Measurements from ENCODE around the gene NUP35.
"Not testable (repeated sequence)": the region's sequence is repeated elsewhere in the genome, so short reads cannot be mapped to it uniquely, and the experiment has no call there.

NUP35 gene

GRCh38 chr2:183123117-183123958 is 905 bp upstream of the NUP35 start:
- Mint-ChIP-seq H3K4me1 (peaks cover 34% of the 10 kb centered on the region), H3K9me3 (no peaks in the 10 kb centered on the region), H3K27me3 (peaks cover 8% of the 10 kb centered on the region), H3K4me3 (peak overlapping the region; percentile 97), H3K27ac (peak overlapping the region; percentile 99), H3K36me3 (peaks cover 2% of the 10 kb centered on the region)

DNA sequence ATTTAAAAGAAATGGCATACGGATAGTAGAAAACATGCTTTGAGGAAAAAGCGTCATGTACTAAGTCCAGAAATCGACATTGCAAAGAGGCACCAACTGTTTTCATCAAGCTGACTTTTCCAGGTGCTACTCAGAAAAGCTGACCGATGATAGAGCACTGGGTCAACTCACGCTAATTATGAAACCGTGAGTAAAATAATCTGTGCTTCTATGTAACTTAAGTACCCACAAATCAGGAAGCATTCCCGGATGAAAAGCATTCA is 353 bp upstream of the NUP35 start:
- Mint-ChIP-seq H3K4me3 (peak overlapping the region; percentile 97), H3K27me3 (peaks cover 6% of the 10 kb centered on the region), H3K4me1 (peaks cover 39% of the 10 kb centered on the region), H3K9me3 (no peaks in the 10 kb centered on the region), H3K27ac (peak overlapping the region; percentile 99), H3K36me3 (peaks cover 4% of the 10 kb centered on the region)

- peaks cover 45% of the 10 kb centered on the region for H3K4me1 Mint-ChIP-seq
- peaks cover 8% of the 10 kb centered on the region for H3K36me3 Mint-ChIP-seq
- no peaks in the 10 kb centered on the region for H3K9me3 Mint-ChIP-seq
- H3K4me3 Mint-ChIP-seq: peak overlapping the region; percentile 97
- peak overlapping the region; percentile 99 for H3K27ac Mint-ChIP-seq
- peaks cover 6% of the 10 kb centered on the region for H3K27me3 Mint-ChIP-seq
Observed at GRCh38 chr2:183124957-183125255, 663 bp downstream of the NUP35 start.

DNA sequence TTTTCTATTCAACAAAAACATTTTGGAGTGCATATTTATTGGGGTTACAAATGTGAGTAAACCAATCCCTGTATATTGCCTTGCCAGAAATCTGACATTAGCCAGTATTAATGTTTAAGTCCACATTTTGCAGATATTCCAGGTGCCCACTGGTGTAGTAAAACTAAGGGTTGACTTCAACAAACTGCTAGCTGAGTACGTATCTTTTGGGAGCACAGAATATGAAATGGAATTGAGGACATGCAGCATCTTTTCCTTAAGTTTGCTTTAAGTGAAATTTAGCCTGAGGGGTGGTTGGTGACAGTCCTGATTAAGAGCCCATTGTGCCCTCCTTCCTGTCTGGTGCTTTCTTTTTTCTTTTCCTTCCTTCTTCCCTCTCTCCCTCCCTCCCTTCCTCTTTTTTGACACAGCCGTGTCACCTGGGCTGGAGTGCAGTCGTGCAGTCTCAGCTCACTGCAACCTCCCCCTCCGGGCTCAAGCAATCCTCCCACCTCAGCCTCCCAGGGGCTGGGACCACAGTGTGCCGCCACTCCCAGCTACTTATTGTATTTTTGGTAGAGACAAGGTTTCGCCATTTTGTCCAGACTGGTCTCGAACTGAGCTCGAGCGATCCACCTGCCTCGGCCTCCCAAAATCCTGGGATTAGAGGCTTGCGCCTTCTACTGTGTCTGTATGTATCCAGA is 1.6 kb downstream of the NUP35 start:
- Mint-ChIP-seq H3K4me3 (peak overlapping the region; percentile 97), H3K27me3 (peaks cover 4% of the 10 kb centered on the region), H3K4me1 (peaks cover 46% of the 10 kb centered on the region), H3K27ac (no peak overlapping the region), H3K9me3 (no peaks in the 10 kb centered on the region), H3K36me3 (peaks cover 8% of the 10 kb centered on the region)

DNA sequence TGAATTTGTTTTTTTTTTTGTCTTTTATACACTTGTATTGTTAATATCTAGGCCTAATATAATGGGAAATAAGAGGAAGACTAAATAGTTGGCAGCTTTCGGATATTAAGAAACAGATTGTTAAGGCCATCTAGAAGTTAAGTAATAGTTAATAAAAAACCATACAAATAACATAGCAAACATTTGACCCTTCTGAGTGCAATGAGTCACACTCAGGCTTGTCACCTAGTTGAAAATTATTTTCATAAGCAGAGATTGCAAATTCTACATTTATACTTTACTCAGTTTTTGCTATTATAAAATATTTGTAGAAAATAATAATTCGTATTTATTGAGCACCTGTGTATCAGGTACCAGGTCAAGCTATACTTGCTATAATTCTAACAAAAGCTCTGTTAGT is 2.4 kb downstream of the NUP35 start:
- Mint-ChIP-seq H3K4me1 (peaks cover 49% of the 10 kb centered on the region), H3K27ac (no peak overlapping the region), H3K36me3 (peaks cover 10% of the 10 kb centered on the region), H3K27me3 (no peaks in the 10 kb centered on the region), H3K4me3 (peak overlapping the region; percentile 97), H3K9me3 (no peaks in the 10 kb centered on the region)

DNA sequence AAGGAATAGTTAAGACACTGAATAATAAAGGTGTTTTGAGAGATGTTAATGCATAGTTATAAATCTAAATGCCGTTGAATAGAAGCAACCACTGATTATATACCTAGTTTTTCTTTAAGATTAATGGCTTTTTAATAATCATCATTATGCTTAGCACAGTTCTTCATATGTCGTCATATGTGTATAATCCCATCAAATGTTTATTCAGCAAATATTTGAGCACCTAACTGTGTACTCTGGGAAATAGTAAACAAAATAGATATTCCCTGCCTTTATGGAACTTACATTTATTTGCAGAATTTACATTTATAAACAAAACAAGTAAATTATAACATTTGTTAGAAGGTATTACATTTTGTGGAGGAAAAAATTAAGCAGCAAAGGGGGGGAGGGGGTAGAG is 9.8 kb downstream of the NUP35 start:
- H3K4me1 Mint-ChIP-seq: peaks cover 29% of the 10 kb centered on the region

GRCh38 chr2:183148955-183149354 is 24.7 kb downstream of the NUP35 start:
- Mint-ChIP-seq H3K36me3 (peaks cover 45% of the 10 kb centered on the region), H3K27ac (no peak overlapping the region), H3K9me3 (no peaks in the 10 kb centered on the region), H3K27me3 (no peaks in the 10 kb centered on the region), H3K4me1 (peaks cover 22% of the 10 kb centered on the region), H3K4me3 (no peak overlapping the region)

More for the DNA sequence above, 9.8 kb downstream of the NUP35 start:
- Mint-ChIP-seq H3K27me3 (no peaks in the 10 kb centered on the region), H3K27ac (no peak overlapping the region), H3K4me3 (no peak overlapping the region), H3K36me3 (peaks cover 23% of the 10 kb centered on the region), H3K9me3 (no peaks in the 10 kb centered on the region)

- H3K4me1 Mint-ChIP-seq: peaks cover 20% of the 10 kb centered on the region
- no peak overlapping the region for H3K4me3 Mint-ChIP-seq
- H3K27ac Mint-ChIP-seq: no peak overlapping the region
- no peaks in the 10 kb centered on the region for H3K9me3 Mint-ChIP-seq
- H3K36me3 Mint-ChIP-seq: peaks cover 45% of the 10 kb centered on the region
- H3K27me3 Mint-ChIP-seq: no peaks in the 10 kb centered on the region
Observed at GRCh38 chr2:183149489-183149888, 25.2 kb downstream of the NUP35 start.

- H3K9me3 Mint-ChIP-seq, H3K27me3 Mint-ChIP-seq, H3K27ac Mint-ChIP-seq, H3K4me3 Mint-ChIP-seq, H3K4me1 Mint-ChIP-seq: not testable (repeated sequence)
- H3K36me3 Mint-ChIP-seq: peaks cover 44% of the 10 kb centered on the region
Observed at GRCh38 chr2:183152280-183152679, 28.0 kb downstream of the NUP35 start.

DNA sequence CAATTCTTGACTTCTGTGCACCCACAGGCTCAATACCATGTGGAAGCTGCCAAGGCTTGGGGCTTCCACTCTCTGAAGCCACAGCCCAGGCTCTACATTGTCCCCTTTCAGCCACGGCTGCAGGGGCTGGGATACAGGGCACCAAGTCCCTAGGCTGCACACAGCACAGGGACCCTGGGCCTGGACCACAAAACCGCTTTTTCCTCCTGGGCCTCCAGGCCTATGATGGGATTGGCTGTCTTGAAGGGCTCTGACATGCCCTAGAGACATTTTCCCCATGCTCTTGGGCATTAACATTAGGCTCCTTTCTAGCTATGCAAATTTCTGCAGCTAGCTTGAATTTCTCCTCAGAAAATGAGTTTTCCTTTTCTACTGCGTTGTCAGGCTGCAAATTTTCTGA is 29.7 kb downstream of the NUP35 start:
- no peak overlapping the region for H3K4me3 Mint-ChIP-seq
- no peak overlapping the region for H3K27ac Mint-ChIP-seq
- peaks cover 42% of the 10 kb centered on the region for H3K36me3 Mint-ChIP-seq
- no peaks in the 10 kb centered on the region for H3K4me1 Mint-ChIP-seq
- no peaks in the 10 kb centered on the region for H3K27me3 Mint-ChIP-seq
- H3K9me3 Mint-ChIP-seq: no peaks in the 10 kb centered on the region

GRCh38 chr2:183154772-183155171 is 30.5 kb downstream of the NUP35 start:
- not testable (repeated sequence) for H3K27ac Mint-ChIP-seq, H3K27me3 Mint-ChIP-seq, H3K4me1 Mint-ChIP-seq, H3K9me3 Mint-ChIP-seq, H3K4me3 Mint-ChIP-seq
- peaks cover 42% of the 10 kb centered on the region for H3K36me3 Mint-ChIP-seq

DNA sequence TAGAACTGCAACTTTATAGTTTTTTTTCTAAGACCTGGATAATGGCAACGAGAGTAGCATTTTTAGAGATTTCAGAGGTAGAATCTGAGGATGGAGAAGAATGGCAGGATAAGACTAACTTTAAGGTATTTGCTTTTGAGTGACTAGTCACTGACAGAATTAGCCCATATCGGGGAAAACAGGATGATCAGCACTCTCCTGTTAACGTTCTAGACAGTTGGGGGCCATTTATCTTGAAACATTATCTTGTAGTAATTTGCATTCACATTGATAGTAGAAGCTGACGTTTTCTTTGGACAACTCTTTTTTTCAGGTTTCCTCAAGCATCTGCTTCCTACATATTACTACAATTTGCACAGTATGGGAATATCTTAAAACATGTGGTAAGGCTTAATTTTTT is 32.9 kb downstream of the NUP35 start:
- no peaks in the 10 kb centered on the region for H3K4me1 Mint-ChIP-seq
- H3K9me3 Mint-ChIP-seq: no peaks in the 10 kb centered on the region
- no peak overlapping the region for H3K4me3 Mint-ChIP-seq
- no peak overlapping the region for H3K27ac Mint-ChIP-seq
- H3K36me3 Mint-ChIP-seq: peaks cover 42% of the 10 kb centered on the region
- no peaks in the 10 kb centered on the region for H3K27me3 Mint-ChIP-seq

DNA sequence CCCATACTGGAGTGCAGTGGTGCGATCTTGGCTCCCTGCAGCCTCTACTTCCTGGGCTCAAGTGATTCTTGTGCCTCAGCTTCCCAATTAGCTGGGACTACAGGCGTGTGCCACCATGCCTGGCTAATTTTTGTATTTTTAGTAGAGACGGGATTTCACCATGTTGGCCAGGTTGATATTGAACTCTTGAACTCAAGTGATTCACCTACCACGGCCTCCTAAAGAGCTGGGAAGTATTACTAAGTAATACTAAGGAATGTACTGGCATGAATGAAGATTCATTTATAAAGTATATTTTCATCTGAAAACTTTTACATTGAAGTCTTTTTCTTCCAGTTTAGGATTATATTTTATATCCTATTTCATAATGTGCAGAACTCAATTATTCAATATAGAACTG is 38.1 kb downstream of the NUP35 start:
- Mint-ChIP-seq H3K9me3 (no peaks in the 10 kb centered on the region), H3K4me1 (no peaks in the 10 kb centered on the region), H3K27me3 (no peaks in the 10 kb centered on the region), H3K27ac (no peak overlapping the region), H3K36me3 (peaks cover 49% of the 10 kb centered on the region), H3K4me3 (no peak overlapping the region)

GRCh38 chr2:183163821-183164649 is 39.8 kb downstream of the NUP35 start:
- Mint-ChIP-seq H3K4me3 (no peak overlapping the region), H3K27me3 (no peaks in the 10 kb centered on the region), H3K9me3 (no peaks in the 10 kb centered on the region), H3K27ac (no peak overlapping the region), H3K4me1 (peaks cover under 1% of the 10 kb centered on the region), H3K36me3 (peaks cover 56% of the 10 kb centered on the region)

DNA sequence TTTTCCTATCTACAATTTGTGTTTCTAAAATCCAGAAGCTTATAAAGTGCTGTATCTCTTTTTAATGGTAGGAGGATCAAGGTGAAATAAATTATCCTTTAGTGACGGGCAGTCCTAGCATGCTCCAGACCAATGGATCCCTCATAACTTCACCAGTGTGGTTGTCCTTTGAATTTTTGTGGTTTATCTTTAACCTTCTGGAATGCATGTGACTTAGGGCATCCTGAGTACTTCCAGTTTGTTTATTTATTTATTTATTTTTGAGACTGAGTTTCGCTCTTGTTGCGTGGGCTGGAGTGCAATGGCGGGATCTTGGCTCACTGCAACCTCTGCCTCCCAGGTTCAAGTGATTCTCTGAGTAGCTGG is 40.4 kb downstream of the NUP35 start:
- Mint-ChIP-seq H3K9me3 (no peaks in the 10 kb centered on the region), H3K27me3 (no peaks in the 10 kb centered on the region), H3K4me1 (peaks cover 6% of the 10 kb centered on the region), H3K36me3 (peaks cover 58% of the 10 kb centered on the region), H3K4me3 (no peak overlapping the region), H3K27ac (no peak overlapping the region)

DNA sequence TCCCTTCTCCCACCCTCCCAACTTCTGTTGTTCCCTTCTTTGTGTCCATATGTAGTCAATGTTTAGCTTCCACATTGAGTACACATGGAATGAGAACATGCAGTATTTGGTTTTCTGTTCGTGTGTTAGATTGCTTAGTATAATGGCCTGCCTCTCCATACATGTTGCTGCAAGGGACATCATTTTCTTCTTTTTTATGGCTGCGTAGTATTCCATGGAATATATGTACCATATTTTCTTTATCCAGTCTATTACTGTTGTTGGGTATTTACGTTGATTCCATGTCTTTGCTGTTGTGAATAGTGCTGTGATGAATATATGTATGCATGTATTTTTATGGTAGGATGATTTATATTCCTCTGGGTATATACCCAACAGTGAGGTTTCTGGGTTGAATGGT is 42.0 kb downstream of the NUP35 start:
- Mint-ChIP-seq H3K9me3 (no peaks in the 10 kb centered on the region), H3K4me1 (peaks cover 20% of the 10 kb centered on the region), H3K27me3 (no peaks in the 10 kb centered on the region), H3K4me3 (no peak overlapping the region), H3K27ac (no peak overlapping the region), H3K36me3 (peaks cover 64% of the 10 kb centered on the region)

All from activated naive CD4-positive, alpha-beta T cell treated with anti-CD3 and anti-CD28 coated beads, Interleukin-2, amount 50 U/mL, for 24 hours (primary cell).